Fibroblast of peridontal ligament (primary cell): ENCODE data around the gene TLCD5.
A peak's percentile ranks its signal among the peaks of the same experiment; 100 is the strongest.

Experiments
- DNase-seq: peaks from one replicate; pipeline ENCODE4 v3.0.0-alpha.2; 2010; ENCODE audit errors: extremely low read depth

TLCD5 gene

GRCh38 chr11:120337355-120338106, 12.4 kb downstream of the TLCD5 start:
- DNase-seq: peak; percentile 36

- DNase-seq: peak; percentile 51
Measured at GRCh38 chr11:120338107-120338933, 13.2 kb downstream of the TLCD5 start.

GRCh38 chr11:120339394-120339890, 14.3 kb downstream of the TLCD5 start:
- DNase-seq: peak; percentile 40

GRCh38 chr11:120340529-120340928, 15.4 kb downstream of the TLCD5 start:
- DNase-seq: peak; percentile 26

- DNase-seq: no peak
Measured at GRCh38 chr11:120342226-120342625, 17.1 kb downstream of the TLCD5 start.

- no peak for DNase-seq
Measured at GRCh38 chr11:120342678-120343077, 17.6 kb downstream of the TLCD5 start.

GRCh38 chr11:120343429-120343828, 18.3 kb downstream of the TLCD5 start:
- DNase-seq: no peak

- DNase-seq: peak; percentile 30
Measured at GRCh38 chr11:120344302-120345004, 19.4 kb downstream of the TLCD5 start.

- no peak for DNase-seq
Measured at GRCh38 chr11:120346233-120346632, 21.1 kb downstream of the TLCD5 start.

GRCh38 chr11:120350637-120351036, 25.5 kb downstream of the TLCD5 start:
- DNase-seq: no peak

- DNase-seq: no peak
Measured at GRCh38 chr11:120352405-120352804, 27.3 kb downstream of the TLCD5 start.

- DNase-seq: peak; percentile 26
Measured at GRCh38 chr11:120354068-120354467, 29.0 kb downstream of the TLCD5 start.

GRCh38 chr11:120354779-120355178, 29.7 kb downstream of the TLCD5 start:
- DNase-seq: peak; percentile 58

GRCh38 chr11:120357620-120358019, 32.5 kb downstream of the TLCD5 start:
- DNase-seq: no peak

- DNase-seq: no peak
Measured at GRCh38 chr11:120358729-120359128, 33.6 kb downstream of the TLCD5 start.

GRCh38 chr11:120363436-120363835, 38.3 kb downstream of the TLCD5 start:
- DNase-seq: no peak

- no peak for DNase-seq
Measured at GRCh38 chr11:120365512-120365911, 40.4 kb downstream of the TLCD5 start.

- DNase-seq: no peak
Measured at GRCh38 chr11:120372296-120372695, 47.2 kb downstream of the TLCD5 start.

GRCh38 chr11:120375076-120375475, 50.0 kb downstream of the TLCD5 start:
- DNase-seq: no peak

- DNase-seq: no peak
Measured at GRCh38 chr11:120376547-120377182, 51.6 kb downstream of the TLCD5 start.

GRCh38 chr11:120378474-120378873, 53.4 kb downstream of the TLCD5 start:
- DNase-seq: no peak

GRCh38 chr11:120381401-120381800, 56.3 kb downstream of the TLCD5 start:
- no peak for DNase-seq
